HG03439 (cell line): ENCODE measurements around the gene C4A.
"Not testable (repeated sequence)": the region's sequence is repeated elsewhere in the genome, so short reads cannot be mapped to it uniquely, and the experiment has no call there.

ENCODE experiments used
- ATAC-seq: cut with Tn5 transposase; IDR thresholded peaks from one replicate; pipeline ENCODE4 v1.9.1; 2021; ENCODE audit warnings: mild to moderate bottlenecking, moderate library complexity; ENCODE audit not compliant: unreplicated experiment

The C4A gene

GRCh38 chr6:32014547-32014946 lies 32.7 kb downstream of the C4A start, which contains the start of gene C4B:
TSS of gene C4B (plus strand) at chr6:32014795. CDS start at chr6:32014846, 51 bp downstream.
- not testable (repeated sequence) for ATAC-seq

DNA sequence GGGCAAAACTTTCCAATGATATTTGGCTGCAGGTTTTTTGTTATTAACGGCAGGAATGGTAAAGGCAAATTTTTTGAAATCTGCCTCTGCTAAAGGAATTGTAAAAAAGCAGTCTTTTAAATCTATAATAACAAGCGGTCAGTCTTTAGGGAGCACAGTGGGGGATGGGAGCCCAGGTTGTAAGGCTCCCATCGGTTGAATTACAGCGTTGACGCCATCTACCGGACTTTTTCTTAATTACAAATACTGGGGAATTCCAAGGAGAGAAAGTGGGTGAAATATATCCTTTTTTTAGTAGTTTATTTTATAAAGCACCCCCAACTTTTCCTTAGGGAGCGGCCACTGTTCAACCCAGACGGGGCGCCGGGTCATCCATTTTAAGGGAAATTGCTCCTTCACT lies 40.2 kb downstream of the C4A start:
- not testable (repeated sequence) for ATAC-seq

DNA sequence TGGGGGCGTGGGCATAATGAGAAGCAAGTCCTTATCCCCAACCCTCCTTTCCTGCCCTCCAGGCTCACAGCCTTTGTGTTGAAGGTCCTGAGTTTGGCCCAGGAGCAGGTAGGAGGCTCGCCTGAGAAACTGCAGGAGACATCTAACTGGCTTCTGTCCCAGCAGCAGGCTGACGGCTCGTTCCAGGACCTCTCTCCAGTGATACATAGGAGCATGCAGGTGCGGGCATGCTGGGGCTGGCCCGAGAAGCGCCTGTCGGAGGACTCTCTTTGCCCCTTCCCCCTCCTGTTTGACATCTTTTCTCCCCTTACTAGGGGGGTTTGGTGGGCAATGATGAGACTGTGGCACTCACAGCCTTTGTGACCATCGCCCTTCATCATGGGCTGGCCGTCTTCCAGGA lies 46.8 kb downstream of the C4A start:
- not testable (repeated sequence) for ATAC-seq

GRCh38 chr6:32029553-32029952 lies 47.7 kb downstream of the C4A start:
- ATAC-seq, result not testable (repeated sequence)

DNA sequence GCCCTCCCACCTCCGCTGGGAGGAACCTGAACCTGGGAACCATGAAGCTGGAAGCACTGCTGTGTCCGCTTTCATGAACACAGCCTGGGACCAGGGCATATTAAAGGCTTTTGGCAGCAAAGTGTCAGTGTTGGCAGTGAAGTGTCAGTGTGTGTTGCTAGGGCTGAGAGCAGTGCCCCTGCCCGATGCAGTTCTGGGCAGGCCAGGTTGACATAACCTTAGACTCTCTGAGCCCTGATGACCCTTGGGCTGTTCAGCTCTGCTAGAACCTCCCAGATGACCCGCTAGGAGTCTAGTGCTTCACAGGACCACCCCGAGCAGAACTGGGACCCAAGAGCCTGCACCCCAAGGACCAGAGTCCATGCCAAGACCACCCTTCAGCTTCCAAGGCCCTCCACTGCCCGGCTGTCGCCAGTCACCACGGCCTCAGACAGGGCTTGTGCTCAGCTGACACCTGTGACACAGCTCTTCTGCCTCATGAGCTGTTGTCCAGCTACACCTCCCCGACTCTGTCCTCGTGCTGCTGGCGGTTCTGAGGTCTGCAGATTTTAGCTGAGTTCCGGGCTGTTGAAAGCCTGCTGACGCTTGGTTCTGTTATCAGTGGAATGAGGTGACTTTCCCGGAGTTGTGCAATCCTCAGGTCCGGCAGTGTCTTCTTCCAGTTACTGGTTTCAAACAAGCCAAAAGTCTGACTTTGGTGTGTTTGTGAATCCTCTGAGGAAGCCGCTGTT lies 53.6 kb downstream of the C4A start:
- not testable (repeated sequence) for ATAC-seq

DNA sequence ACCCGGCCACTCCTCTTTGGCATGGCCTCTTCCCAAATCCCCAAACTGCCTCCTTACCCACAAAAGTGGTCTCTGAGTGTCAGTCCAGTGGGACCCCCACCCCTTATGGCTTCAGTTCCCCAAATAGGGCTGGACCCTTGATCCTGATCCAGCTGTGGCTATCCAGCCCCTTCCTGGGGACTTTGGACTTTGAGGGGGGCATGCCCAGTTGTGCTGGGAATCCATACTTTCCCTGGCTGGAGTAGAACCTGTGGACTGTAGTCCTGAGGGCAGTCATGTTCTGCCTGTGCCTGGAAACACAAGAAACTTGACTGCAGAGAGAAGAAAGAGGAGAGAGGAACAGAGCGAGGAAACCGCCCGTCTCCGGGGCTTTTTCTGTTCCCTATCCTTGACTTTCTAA lies 55.3 kb downstream of the C4A start:
- ATAC-seq, result not testable (repeated sequence)

GRCh38 chr6:32037598-32038524 lies 56.0 kb downstream of the C4A start, which contains the start of gene CYP21A2:
TSS of gene CYP21A2 (plus strand) at chr6:32038415. CDS start at chr6:32038423, 8 bp downstream.
- ATAC-seq, result not testable (repeated sequence)

- ATAC-seq, result not testable (repeated sequence)
Observed at GRCh38 chr6:32038878-32039277, 57.0 kb downstream of the C4A start.

DNA sequence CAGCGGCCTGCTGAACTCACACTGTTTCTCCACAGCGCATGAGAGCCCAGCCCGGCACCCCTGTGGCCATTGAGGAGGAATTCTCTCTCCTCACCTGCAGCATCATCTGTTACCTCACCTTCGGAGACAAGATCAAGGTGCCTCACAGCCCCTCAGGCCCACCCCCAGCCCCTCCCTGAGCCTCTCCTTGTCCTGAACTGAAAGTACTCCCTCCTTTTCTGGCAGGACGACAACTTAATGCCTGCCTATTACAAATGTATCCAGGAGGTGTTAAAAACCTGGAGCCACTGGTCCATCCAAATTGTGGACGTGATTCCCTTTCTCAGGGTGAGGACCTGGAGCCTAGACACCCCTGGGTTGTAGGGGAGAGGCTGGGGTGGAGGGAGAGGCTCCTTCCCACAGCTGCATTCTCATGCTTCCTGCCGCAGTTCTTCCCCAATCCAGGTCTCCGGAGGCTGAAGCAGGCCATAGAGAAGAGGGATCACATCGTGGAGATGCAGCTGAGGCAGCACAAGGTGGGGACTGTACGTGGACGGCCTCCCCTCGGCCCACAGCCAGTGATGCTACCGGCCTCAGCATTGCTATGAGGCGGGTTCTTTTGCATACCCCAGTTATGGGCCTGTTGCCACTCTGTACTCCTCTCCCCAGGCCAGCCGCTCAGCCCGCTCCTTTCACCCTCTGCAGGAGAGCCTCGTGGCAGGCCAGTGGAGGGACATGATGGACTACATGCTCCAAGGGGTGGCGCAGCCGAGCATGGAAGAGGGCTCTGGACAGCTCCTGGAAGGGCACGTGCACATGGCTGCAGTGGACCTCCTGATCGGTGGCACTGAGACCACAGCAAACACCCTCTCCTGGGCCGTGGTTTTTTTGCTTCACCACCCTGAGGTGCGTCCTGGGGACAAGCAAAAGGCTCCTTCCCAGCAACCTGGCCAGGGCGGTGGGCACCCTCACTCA lies 57.7 kb downstream of the C4A start:
- ATAC-seq, result not testable (repeated sequence)

DNA sequence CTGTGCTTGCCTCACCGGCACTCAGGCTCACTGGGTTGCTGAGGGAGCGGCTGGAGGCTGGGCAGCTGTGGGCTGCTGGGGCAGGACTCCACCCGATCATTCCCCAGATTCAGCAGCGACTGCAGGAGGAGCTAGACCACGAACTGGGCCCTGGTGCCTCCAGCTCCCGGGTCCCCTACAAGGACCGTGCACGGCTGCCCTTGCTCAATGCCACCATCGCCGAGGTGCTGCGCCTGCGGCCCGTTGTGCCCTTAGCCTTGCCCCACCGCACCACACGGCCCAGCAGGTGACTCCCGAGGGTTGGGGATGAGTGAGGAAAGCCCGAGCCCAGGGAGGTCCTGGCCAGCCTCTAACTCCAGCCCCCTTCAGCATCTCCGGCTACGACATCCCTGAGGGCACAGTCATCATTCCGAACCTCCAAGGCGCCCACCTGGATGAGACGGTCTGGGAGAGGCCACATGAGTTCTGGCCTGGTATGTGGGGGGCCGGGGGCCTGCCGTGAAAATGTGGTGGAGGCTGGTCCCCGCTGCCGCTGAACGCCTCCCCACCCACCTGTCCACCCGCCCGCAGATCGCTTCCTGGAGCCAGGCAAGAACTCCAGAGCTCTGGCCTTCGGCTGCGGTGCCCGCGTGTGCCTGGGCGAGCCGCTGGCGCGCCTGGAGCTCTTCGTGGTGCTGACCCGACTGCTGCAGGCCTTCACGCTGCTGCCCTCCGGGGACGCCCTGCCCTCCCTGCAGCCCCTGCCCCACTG lies 58.6 kb downstream of the C4A start:
- not testable (repeated sequence) for ATAC-seq

- not testable (repeated sequence) for ATAC-seq
Observed at GRCh38 chr6:32041050-32041321, 59.1 kb downstream of the C4A start.

- ATAC-seq, result not testable (repeated sequence)
Observed at GRCh38 chr6:32041385-32041784, 59.5 kb downstream of the C4A start.

- not testable (repeated sequence) for ATAC-seq
Observed at GRCh38 chr6:32042276-32042675, 60.4 kb downstream of the C4A start.

DNA sequence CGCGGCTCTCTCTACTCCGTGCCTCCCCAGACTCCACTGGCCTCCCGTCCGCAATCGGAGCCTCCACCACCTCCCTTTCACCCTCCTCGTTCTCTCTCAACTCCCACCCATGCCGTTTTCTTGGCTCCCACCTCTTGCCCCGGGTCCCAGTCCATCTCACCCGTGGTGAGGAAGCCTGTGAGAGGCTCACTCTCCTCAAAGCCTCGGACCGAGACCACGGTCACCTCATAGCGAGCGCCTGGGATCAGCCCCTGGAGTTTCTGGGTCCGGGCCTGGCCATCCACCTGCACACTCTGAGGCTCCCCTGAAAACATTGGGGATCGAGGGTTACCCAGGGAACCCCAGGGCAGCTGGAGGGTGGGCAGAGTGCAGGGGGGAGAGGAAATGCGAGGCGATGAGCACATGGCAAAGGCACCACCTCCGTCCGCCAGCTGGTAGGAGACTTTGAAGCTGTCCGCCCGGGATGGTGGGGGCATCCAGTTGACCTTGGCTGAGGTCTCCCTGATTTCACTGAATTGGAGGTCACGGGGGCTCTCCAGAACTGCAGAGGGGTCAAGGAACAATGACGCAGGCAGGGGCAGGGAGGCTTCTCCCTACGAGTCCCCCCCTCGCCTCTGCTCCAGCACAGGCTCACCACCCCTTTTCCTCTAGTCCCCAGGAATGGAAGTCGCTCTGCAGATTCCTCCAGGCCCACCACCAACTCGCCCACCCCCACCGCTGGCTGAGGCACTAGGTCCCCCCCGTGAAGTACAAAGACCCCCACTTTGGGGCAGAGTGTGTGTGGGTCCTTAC lies 61.9 kb downstream of the C4A start:
- not testable (repeated sequence) for ATAC-seq

DNA sequence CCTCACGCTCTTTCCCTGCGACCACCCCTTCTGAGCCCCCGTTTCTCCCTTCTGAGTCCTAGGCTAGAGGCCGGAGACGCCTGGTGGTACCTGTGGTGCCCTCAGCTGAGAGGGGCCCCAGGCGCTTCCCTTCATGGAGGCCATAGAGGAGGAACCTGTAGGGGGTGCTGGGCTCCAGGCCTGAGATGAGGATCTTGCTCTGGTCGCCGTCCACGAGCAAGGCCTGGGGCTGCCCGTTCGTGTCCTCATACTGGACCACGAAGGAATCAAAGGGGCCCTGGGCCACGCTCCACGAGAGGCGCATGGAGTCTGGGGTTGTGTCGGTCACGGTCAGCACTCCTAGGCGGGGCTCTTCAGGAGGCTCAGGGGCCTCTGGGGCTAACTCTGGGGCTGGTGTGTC lies 63.1 kb downstream of the C4A start:
- ATAC-seq, result not testable (repeated sequence)

- ATAC-seq, result no peak
Observed at GRCh38 chr6:32045811-32046449, 64.1 kb downstream of the C4A start.

- no peak for ATAC-seq
Observed at GRCh38 chr6:32046450-32047083, 64.7 kb downstream of the C4A start.

DNA sequence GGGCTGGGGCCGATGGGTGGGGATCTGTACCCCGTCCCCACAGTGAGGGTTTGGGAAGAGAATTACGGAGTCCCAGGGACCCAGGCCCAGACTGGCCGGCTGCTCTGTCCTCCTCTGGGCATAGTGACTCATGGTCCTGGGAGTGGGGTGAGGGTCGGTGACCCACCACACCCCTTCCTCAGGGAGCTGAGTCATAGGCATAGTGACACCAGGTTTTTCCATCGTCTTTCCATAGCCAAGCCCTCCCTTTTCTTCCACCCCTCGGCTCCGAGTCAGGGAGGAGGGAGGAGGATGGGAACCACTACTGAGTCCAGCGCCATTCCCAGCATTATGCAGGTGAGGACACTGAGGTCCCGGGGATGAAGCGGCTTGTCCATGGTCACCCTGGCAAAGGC lies 65.2 kb downstream of the C4A start:
- ATAC-seq, result no peak
